SK-MEL-5 (cell line): Measurements from ENCODE around the gene CCDC198. TPM values are rescaled to one million over a fixed set of nuclear protein-coding genes. Genes with fewer than 3 reads are reported as not detected.

Experiments
- DNase-seq: peaks from one replicate; pipeline ENCODE4 v3.0.0-alpha.2; 2016; ENCODE audit warnings: low read depth, low spot score
- in situ Hi-C: cut with HindIII; loops from 2 replicates; pipeline ENCODE4 v1.10.0; 2016; ENCODE audit warnings: low sequenced_read_pairs, high pct_unique_total_duplicates, low pct_unique_long_range_greater_than_20kb
- polyA plus RNA-seq, 2 experiments: library from polyadenylated mRNA; depleted of rRNA; stranded (reverse); fragments of >200 nt; gene quantifications; 2 replicates each; pipeline ENCODE4 v1.2.3, GENCODE V29; 2015
- total RNA-seq: library from RNA; depleted of rRNA; stranded (reverse); fragments of >200 nt; shearing (Covaris generic); gene quantifications from 2 replicates; pipeline ENCODE4 v1.2.3, GENCODE V29; 2014; rRNA removed

CCDC198 gene, protein sequence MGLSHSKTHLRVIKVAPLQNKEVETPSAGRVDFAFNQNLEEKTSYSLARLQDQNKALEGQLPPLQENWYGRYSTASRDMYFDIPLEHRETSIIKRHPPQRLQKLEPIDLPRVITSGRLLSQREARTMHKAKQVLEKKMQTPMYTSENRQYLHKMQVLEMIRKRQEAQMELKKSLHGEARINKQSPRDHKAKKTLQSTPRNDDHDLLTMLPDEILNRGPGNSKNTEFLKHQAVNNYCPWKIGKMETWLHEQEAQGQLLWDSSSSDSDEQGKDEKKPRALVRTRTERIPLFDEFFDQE
- total RNA-seq: not detected in 2 replicates
- not detected in 2 replicates for polyA plus RNA-seq (2015; cell fraction: cytosol; rRNA removed)
- polyA plus RNA-seq (2015; cell fraction: nucleus; rRNA removed): not detected in 2 replicates

- DNase-seq: no peak
- in situ Hi-C loops: no loop called here
These were observed at the start of gene CCDC198 for GRCh38 chr14:57493467-57494181. CCDC198 (minus strand) TSS chr14:57493857; CDS start chr14:57493715, 142 bp downstream.

GRCh38 chr14:57533214-57533613, 39.6 kb upstream of the CCDC198 start:
- in situ Hi-C loops: no loop called here
- DNase-seq: peak; percentile 47

DNA sequence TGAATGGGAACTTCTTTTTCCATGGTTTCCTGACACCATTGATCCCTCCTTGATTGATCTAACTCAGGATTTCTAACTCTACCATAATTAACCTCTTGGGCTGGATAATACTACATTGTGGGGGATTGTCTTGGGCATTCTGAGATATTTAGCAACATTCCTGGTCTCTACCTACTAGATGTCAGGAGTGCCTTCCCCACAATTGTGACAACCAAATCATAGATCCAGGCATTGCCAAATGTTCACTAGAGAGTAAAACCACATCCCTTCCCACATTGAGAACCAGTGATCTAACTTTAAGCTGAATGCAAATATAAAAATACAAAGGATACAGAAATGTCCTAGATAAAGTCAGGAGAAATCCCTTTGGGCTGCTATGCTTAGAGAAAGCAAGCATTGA, 36.9 kb upstream of the CCDC198 start:
- in situ Hi-C loops: no loop called here
- no peak for DNase-seq

GRCh38 chr14:57526942-57527341, 33.3 kb upstream of the CCDC198 start:
- in situ Hi-C loops: no loop called here
- DNase-seq: peak; percentile 37

DNA sequence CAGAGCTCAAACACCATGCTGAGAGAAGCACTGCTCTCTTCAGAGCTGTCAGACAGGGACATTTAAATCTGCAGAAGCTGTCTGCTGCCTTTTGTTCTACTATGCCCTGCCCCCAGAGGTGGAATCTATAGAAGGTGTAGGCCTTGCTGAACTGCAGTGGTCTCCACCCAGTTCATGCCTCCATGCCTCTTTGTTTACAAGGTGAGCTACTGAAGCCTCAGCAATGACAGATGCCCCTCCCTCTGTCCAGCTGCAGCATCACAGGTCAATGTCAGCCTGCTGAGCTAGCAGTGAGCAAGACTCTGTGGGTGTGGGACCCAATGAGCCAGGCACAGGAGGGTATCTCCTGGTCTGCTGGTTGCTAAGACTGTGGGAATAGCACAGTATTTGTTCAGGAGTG, 25.4 kb upstream of the CCDC198 start:
- in situ Hi-C loops: no loop called here
- DNase-seq: no peak

DNA sequence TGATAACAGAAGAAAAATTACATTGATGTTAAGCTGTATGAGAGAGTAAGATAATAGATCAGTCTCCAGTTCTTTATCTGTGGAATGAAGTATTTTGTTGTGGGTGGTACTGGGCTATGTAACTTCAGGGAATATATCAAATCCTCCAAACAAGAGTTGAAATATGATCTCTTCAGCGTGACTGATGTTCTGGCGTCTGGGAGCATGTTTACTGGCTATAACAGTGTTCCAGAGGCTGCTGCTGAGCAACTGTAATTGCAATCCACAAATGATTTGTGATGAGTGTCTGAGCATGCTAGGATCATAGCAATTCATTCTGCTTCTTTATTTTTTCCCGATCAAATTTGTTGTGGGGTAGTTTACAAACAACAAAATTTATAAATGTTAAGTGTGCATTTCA, 18.6 kb upstream of the CCDC198 start:
- DNase-seq: no peak
- in situ Hi-C loops: no loop called here

DNA sequence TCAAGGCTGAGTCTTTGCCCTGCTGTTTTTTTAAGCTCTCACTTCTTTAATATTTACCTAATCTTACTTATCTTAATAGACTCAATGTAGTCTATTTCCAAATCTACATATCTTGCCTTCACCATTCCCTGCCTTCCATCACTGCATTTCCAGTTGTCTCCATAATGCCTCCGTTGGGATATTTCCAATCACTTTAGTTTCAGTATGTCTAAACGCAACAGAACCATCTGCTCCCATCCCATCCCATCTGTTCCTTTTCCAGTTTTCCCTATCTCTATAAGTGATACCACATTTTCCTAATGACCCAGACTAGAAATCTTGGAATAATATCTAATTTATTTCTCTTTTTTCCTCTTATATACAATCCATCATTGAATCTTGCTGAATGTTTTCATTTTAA, 15.1 kb upstream of the CCDC198 start:
- no peak for DNase-seq

GRCh38 chr14:57502586-57503254, 9.1 kb upstream of the CCDC198 start:
- no peak for DNase-seq
- in situ Hi-C loops: no loop called here

More for the DNA sequence above, 15.1 kb upstream of the CCDC198 start:
- in situ Hi-C loops: no loop called here

- in situ Hi-C loops: no loop called here
- DNase-seq: no peak
These were observed 7.4 kb upstream of the CCDC198 start for GRCh38 chr14:57501039-57501557.

- in situ Hi-C loops: no loop called here
- no peak for DNase-seq
These were observed 5.0 kb upstream of the CCDC198 start for GRCh38 chr14:57498659-57499058.

- no peak for DNase-seq
- in situ Hi-C loops: no loop called here
These were observed 4.4 kb upstream of the CCDC198 start for GRCh38 chr14:57498035-57498434.

DNA sequence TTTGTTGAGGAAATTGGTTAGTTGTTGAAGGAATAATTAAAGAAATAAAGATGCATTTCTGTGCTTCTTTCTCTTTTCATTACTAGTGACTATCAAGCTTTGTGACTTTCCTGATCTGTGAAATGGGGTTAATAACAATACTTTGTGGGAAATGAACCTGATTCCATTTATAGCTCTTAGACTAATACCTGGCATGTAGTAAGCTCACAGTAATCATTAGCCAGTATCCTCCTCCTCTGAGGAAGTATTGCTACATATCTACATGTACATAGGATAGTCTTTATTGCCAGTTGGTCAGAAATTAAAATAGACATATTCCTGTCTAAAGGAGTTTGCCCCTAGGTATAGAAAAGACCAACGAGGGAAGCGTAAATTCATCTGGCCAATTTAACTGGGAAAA, 1.8 kb upstream of the CCDC198 start:
- DNase-seq: no peak
- in situ Hi-C loops: no loop called here

- in situ Hi-C loops: no loop called here
These were observed 798 bp downstream of the CCDC198 start for GRCh38 chr14:57492859-57493258.

GRCh38 chr14:57491640-57492039, 2.0 kb downstream of the CCDC198 start:
- no peak for DNase-seq
- in situ Hi-C loops: no loop called here

More at GRCh38 chr14:57492859-57493258, 798 bp downstream of the CCDC198 start:
- DNase-seq: no peak

GRCh38 chr14:57487771-57488170, 5.9 kb downstream of the CCDC198 start:
- in situ Hi-C loops: no loop called here
- DNase-seq: no peak

- in situ Hi-C loops: no loop called here
- peak; percentile 65 for DNase-seq
These were observed 6.8 kb downstream of the CCDC198 start for GRCh38 chr14:57486767-57487379.

- in situ Hi-C loops: no loop called here
- DNase-seq: no peak
These were observed 8.0 kb downstream of the CCDC198 start for GRCh38 chr14:57485635-57486034.

DNA sequence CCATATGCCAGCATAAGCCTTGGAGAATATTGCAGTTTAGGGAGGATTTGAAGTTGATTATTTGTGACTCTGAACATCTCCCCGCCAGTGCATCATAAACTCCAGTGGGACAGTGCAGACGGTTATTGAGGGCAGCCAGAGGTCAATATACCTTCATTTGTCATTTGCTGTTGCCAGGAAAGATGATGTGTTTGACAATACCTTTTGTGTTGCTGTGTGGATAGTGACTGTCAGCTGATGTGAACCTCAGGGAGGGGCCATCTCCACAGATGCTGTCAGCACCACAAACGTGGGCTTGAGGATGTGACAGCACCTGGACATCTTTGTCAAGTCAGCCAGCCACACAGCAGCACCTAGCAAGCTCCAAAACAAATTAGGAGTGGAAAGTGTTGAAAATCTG, 11.5 kb downstream of the CCDC198 start:
- in situ Hi-C loops: no loop called here
- no peak for DNase-seq
